Psoas muscle (tissue), 8 donors: ENCODE data around the gene TXLNB. TPM values are rescaled to one million over a fixed set of nuclear protein-coding genes. Genes with fewer than 3 reads are reported as not detected.

Source experiments
- ATAC-seq, 4 donors: fragments of 200-7000 bp; cut with Tn5 transposase; one replicate each; pipeline ENCODE4 v1.9.1; 2020; ENCODE audit warnings: moderate library complexity in 3 of 4, mild to moderate bottlenecking in 2 of 4
- DNase-seq, 2 donors: peaks; one replicate each; pipeline ENCODE4 v3.0.0-alpha.2; 2020
- H3K27ac ChIP-seq: fragments of 200-600 bp; one replicate; pipeline ENCODE4 v1.8.0; 2022
- H3K27me3 ChIP-seq, 3 donors: fragments of 200-600 bp in 1 of 3; one replicate each; pipeline versions ENCODE4 v1.6.1 to v1.8.0; 2013 to 2022; ENCODE audit warnings: low read length in 2 of 3, mild to moderate bottlenecking in 2 of 3, moderate library complexity in 1 of 3; ENCODE audit not compliant: insufficient read depth in 3 of 3
- H3K36me3 ChIP-seq, 2 donors: fragments of 200-600 bp in 1 of 2; one replicate each; pipeline versions ENCODE4 v1.6.1 to v1.8.0; 2013 to 2022; ENCODE audit warnings: low read depth in 1 of 2, mild to moderate bottlenecking in 1 of 2, moderate library complexity in 1 of 2; ENCODE audit not compliant: insufficient read depth in 1 of 2
- H3K4me1 ChIP-seq: fragments of 200-600 bp; one replicate; pipeline ENCODE4 v1.8.0; 2022
- H3K4me3 ChIP-seq: fragments of 200-600 bp; one replicate; pipeline ENCODE4 v1.8.0; 2022; ENCODE audit warnings: mild to moderate bottlenecking
- H3K9me3 ChIP-seq: fragments of 200-600 bp; one replicate; pipeline ENCODE4 v1.8.0; 2022
- WGBS, 3 donors: extraction: QIAGEN DNeasy Blood & Tissue Kit; methylation state at CpG; one replicate each; pipeline versions ENCODE4 v1.1.6 to v1.1.7; 2013; 5-methylcytosine and 5-hydroxymethylcytosine counted together
- intact Hi-C, 2 donors: fragments of 100-400 bp; cut with DNase I; formaldehyde crosslinking; loops; one replicate each; pipeline versions ENCODE4 v1.11.0 to v1.14.2; 2022
- polyA plus RNA-seq, 3 donors: library from polyadenylated mRNA; stranded (reverse); fragments of 200-250 nt; gene quantifications; one replicate each; pipeline ENCODE4 v1.2.3, GENCODE V29; 2013
- total RNA-seq, 4 donors: library from RNA; stranded (reverse); fragmentation: NEBNext Ultra II Directional in 2 of 4; extraction: Animal tissue kit (Norgen Biotek cat#: 25700) in 2 of 4; gene quantifications; one replicate each; pipeline versions ENCODE4 v1.2.1 to v1.2.4, GENCODE V29; 2021 to 2023
- TF ChIP-seq, protein P1 (sequence below): fragments of 200-600 bp; IDR thresholded peaks from one replicate; pipeline ENCODE4 v1.8.0; 2022; ENCODE audit warnings: antibody characterized with exemption
- donor health status: healthy with polysubstance abuse.
- donor health status: DM: no; HTN: no; CAD: no; lungs with moderate emphysema.
- donor health status: Bipolar disorder and iron deficiency.
- donor health status: healthy.
- donor health status: DM: yes; HTN: yes; CAD: no.
- donor health status: DM: no; HTN: no; CAD: no.
- donor health status: DM: no; HTN: no; CAD: no.
- donor health status: DM: yes; HTN: yes; CAD: no.

Gene TXLNB
- total and polyA plus RNA-seq, 7 donors = 1.8 to 230 (median 128) TPM

- WGBS, 3 donors = 55 to 64% (median 61%) methylated on average over 3 of the region's 3 CpGs
- Histone ChIP-seq H3K4me1 (peaks cover 12% of the 10 kb centered on the region), H3K27ac (no peak overlapping the region), H3K4me3 (no peak overlapping the region), H3K36me3 (no peaks in the 10 kb centered on the region), H3K27me3 (no peaks in the 10 kb centered on the region), H3K9me3 (no peaks in the 10 kb centered on the region)
- intact Hi-C loops = no loop called here
- TF ChIP-seq, protein P1, sequence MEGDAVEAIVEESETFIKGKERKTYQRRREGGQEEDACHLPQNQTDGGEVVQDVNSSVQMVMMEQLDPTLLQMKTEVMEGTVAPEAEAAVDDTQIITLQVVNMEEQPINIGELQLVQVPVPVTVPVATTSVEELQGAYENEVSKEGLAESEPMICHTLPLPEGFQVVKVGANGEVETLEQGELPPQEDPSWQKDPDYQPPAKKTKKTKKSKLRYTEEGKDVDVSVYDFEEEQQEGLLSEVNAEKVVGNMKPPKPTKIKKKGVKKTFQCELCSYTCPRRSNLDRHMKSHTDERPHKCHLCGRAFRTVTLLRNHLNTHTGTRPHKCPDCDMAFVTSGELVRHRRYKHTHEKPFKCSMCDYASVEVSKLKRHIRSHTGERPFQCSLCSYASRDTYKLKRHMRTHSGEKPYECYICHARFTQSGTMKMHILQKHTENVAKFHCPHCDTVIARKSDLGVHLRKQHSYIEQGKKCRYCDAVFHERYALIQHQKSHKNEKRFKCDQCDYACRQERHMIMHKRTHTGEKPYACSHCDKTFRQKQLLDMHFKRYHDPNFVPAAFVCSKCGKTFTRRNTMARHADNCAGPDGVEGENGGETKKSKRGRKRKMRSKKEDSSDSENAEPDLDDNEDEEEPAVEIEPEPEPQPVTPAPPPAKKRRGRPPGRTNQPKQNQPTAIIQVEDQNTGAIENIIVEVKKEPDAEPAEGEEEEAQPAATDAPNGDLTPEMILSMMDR = no peak
- DNase-seq (no peak), ATAC-seq (no peak)
Measured at GRCh38 chr6:139330826-139331500, 39.2 kb upstream of the TXLNB start.

GRCh38 chr6:139330306-139330705, 38.5 kb upstream of the TXLNB start:
- TF ChIP-seq, protein P1 = no peak

GRCh38 chr6:139329224-139329623, 37.4 kb upstream of the TXLNB start:
- Histone ChIP-seq H3K27me3 (no peaks in the 10 kb centered on the region), H3K4me3 (no peak overlapping the region), H3K27ac (no peak overlapping the region), H3K9me3 (no peaks in the 10 kb centered on the region), H3K4me1 (peaks cover 4% of the 10 kb centered on the region), H3K36me3 (no peaks in the 10 kb centered on the region)
- no peak for DNase-seq
- TF ChIP-seq, protein P1 = no peak
- no peak for ATAC-seq
- WGBS, 3 donors = 93 to 97% (median 95%) methylated on average over 3 of the region's 3 CpGs
- intact Hi-C loops = no loop called here

More at GRCh38 chr6:139330306-139330705, 38.5 kb upstream of the TXLNB start:
- ATAC-seq (peak in 1 of 4 donors; percentile 44), DNase-seq (no peak)
- intact Hi-C loops = no loop called here
- Histone ChIP-seq H3K4me1 (peaks cover 9% of the 10 kb centered on the region), H3K9me3 (no peaks in the 10 kb centered on the region), H3K27ac (no peak overlapping the region), H3K4me3 (no peak overlapping the region), H3K36me3 (no peaks in the 10 kb centered on the region), H3K27me3 (no peaks in the 10 kb centered on the region)
- WGBS, 3 donors = 43 to 63% (median 50%) methylated on average over 5 of the region's 5 CpGs

DNA sequence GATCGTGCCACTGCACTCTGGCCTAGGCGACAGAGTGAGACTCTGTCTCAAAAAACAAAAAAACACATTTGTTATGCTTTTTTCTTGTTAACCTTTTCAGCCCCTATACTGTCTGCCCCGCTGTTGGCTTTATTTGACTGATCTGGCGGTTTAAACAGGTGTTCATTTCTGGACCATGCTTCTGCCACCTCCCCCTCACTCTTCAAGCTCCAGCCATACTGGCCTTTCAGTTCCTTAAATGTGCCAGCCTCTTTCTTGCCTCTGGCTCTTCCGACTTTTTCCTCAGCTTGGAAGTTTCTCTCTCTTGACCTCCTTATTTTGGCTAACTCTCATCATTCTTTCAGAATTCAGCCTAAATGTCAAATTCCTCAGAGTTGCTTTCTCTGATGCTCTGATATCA, 35.2 kb upstream of the TXLNB start:
- Histone ChIP-seq H3K27me3 (no peaks in the 10 kb centered on the region), H3K9me3 (no peaks in the 10 kb centered on the region), H3K4me3 (no peak overlapping the region), H3K36me3 (no peaks in the 10 kb centered on the region), H3K27ac (no peak overlapping the region), H3K4me1 (peaks cover 4% of the 10 kb centered on the region)
- intact Hi-C loops = no loop called here
- TF ChIP-seq, protein P1 = no peak
- 93 to 96% (median 93%) methylated on average over 5 of the region's 5 CpGs for WGBS, 3 donors
- DNase-seq (no peak), ATAC-seq (no peak)

DNA sequence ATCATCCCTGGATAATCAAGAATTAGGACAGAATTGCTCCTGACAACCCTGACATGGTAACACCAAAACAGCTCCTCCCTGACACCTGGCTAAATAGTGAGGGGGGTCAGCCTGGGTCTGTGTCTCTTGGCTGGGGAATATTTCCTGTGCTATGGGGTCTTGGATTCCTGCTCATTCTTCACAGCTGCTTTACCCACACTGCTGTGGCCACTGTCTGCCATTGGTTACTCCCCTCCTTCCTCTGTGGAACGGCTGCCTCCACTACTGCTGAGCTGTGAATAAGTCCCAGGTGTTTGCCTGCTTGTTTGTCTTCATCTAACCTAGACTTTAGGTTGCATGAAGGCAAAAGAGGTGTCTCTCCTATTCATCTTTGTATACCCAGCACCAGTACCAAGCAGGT, 33.9 kb upstream of the TXLNB start:
- TF ChIP-seq, protein P1 = no peak
- peaks cover 4% of the 10 kb centered on the region for H3K4me1 ChIP-seq
- no peak overlapping the region for H3K4me3 ChIP-seq
- H3K27me3 ChIP-seq = no peaks in the 10 kb centered on the region
- DNase-seq (no peak), ATAC-seq (no peak)
- H3K9me3 ChIP-seq = no peaks in the 10 kb centered on the region
- intact Hi-C loops = loop anchor here in 1 of 2 donors (1.0 kb wide), 1 partner anchor 23 kb away; no protein-coding TSS in a partner anchor
- H3K36me3 ChIP-seq = no peaks in the 10 kb centered on the region
- WGBS, 3 donors = 36 to 44% (median 42%) methylated on average over 1 of the region's 1 CpG
- H3K27ac ChIP-seq = no peak overlapping the region
